ENCODE results near the gene ADPRS.

The ADPRS gene, protein sequence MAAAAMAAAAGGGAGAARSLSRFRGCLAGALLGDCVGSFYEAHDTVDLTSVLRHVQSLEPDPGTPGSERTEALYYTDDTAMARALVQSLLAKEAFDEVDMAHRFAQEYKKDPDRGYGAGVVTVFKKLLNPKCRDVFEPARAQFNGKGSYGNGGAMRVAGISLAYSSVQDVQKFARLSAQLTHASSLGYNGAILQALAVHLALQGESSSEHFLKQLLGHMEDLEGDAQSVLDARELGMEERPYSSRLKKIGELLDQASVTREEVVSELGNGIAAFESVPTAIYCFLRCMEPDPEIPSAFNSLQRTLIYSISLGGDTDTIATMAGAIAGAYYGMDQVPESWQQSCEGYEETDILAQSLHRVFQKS

DNA sequence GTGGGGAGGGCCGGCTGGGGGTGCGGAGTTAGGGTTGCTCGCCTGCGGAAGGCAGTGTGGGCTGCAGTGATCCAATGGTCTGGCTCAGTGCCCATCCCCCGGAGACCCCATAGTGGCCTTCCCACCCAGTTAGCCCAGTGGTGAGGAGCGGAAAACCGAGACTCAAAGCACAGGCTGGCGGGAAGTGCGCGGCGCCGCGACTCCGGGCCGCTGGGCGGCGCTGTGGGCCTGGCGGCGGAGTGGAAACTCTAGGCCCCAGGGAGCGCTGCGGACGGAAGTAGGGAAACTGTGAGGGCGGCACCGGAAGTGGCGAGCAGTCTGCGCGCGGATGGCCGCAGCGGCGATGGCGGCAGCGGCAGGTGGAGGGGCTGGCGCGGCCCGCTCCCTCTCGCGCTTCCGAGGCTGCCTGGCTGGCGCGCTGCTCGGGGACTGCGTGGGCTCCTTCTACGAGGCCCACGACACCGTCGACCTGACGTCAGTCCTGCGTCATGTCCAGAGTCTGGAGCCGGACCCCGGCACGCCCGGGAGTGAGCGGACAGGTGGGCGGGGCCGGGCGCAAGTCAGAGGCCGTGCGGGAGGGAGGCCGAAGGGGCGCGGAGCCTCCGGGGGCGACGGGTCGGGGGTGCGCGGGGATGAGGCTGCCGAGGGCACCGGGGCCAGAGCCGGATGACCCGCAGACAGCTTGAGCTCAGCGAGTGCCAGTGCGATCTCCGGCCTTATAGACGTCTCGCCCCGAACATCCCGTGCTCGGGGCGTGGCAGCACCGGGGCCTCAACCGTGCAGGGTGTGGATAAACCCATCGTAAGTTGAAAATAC lies at the start of gene ADPRS:
Gene ADPRS, plus strand, starts transcription at position 316 of the 816 bp plus-strand sequence. Its CDS starts 13 bp downstream, at position 329.
- DNase-seq (ENCODE audit: low read depth) = peak; percentile 84

- no peak for DNase-seq (ENCODE audit: low read depth)
Measured at GRCh38 chr1:36040238-36040637, 48.5 kb upstream of the ADPRS start.

- no peak for DNase-seq (ENCODE audit: low read depth)
Measured at GRCh38 chr1:36051821-36052220, 36.9 kb upstream of the ADPRS start.

DNA sequence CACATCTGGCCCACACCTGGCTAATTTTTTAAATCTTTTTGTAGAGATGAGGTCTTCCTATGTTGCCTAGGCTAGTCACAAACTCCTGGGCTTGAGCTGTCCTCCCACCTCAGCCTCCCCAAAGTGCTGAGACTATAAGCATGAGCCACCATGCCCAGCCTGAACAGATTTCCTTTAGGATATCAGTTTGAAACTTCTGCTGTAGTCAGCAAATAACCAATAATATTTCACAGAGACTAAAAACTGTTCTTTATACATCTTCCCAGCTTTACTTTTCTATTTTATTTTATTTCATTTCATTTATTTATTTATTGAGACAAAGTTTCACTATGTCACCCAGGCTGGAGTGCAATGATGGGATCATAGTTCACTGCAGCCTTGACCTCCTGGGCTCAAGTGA lies 34.7 kb upstream of the ADPRS start:
- no peak for DNase-seq (ENCODE audit: low read depth)

DNA sequence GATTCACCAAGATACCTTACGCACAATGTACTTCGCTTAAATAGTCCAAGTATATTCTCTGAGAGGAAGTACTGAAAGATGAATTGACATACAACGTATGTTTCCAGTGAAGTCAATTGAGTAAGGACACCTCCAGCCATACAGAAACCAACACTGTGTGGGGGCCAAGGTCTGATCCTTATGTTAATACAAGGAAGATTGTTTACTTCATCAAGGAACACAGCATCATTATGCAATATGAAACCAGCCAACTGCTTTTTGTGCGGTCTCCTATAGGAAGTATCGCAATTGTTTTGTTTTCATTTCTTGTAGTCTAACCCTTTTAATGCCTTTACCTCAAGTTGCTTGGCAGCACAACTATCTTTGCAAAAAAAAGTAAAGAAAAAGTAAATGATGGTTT lies 33.0 kb upstream of the ADPRS start:
- no peak for DNase-seq (ENCODE audit: low read depth)

DNA sequence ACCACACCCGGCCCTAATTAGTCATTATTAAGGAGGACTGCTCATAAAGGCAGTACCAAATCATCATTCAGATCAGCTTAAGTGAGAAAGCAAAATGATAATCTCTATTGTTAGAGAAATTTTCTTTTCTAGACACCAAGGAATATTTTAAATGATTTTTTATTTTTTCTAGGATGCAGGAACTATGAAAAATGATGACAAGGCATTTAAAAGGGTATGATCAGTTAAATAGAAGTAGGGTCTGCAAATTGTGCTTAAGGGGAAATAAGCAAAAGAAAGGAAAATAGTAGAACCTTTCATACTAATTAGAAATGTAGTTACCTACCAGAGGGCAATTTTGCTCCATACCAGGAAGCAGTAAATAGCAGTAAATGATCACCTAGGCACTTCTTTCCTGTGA lies 26.4 kb upstream of the ADPRS start:
- no peak for DNase-seq (ENCODE audit: low read depth)

DNA sequence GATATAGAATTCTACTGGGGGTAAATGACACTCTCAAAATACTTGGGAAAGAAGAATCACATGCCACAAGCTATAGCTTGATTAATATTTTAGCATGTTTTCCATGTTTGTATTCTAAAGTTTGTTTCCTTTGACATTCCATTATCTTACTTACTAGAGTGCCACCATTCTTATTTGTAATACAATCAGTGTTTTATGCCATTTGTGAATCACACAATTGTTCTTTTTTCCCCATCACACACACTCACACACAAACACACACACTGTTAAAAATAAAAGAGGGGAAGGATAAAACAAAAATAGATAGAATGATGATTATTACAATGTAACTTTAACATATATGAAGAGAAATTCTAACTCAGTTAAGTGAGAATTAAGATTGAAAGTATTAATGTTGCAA lies 20.8 kb upstream of the ADPRS start:
- no peak for DNase-seq (ENCODE audit: low read depth)

- no peak for DNase-seq (ENCODE audit: low read depth)
Measured at GRCh38 chr1:36068866-36069265, 19.8 kb upstream of the ADPRS start.

DNA sequence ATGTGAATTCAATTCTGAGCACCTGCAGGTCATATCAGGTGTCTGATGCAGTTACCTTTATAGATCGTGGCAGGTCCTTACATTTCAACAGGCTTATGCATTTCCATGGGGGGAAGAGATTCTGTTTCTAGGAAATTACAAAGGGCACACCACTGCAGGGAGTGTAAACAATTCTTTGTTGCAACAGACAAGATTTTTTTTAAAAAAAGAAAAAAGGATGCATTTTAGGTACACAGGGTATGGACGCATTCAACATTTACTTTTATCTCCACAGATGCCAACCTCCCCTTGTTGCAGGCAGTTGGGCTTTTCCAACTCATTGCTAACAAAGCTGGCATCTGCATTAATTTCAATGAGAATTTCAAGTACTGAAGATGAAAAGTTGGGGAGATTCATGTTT lies 18.3 kb upstream of the ADPRS start:
- DNase-seq (ENCODE audit: low read depth) = no peak

GRCh38 chr1:36076979-36077573 lies 11.6 kb upstream of the ADPRS start:
- DNase-seq (ENCODE audit: low read depth) = no peak

DNA sequence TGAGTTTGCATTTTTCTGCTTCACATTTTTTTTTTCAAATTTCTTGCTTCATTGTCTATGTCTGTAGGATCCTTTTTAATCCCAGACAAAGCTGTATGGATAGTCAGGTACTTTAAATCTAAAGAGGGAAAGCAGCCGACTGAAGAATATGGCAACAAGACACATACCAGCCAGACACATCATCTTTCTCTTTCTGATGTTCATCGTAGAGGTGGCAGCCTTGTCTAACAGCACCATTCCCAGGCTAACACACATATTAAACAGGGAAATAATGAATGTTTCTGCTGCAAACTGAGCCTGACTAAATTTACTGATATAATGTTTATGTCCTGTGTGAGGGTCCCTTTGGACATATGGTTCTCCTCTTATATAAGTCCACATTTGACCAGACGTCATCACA lies 8.5 kb upstream of the ADPRS start:
- DNase-seq (ENCODE audit: low read depth) = no peak

DNA sequence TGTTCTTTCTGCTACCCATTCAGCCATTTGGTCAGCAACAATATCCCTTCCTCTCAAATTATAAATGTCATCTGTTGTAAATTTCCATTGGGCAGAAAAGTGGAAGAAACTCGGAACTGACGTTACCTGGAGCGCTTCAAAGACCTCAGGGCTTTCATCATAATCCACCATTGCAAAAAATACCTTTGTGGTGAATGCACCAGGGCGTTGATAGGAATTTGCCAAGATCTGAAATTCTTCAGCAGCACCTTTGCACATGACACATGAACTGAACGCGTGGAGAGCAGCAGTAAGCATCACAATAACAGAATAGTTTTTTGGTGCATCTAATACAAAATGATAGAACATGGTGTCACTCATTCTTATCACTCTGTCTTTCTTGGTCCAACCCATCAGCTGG lies 7.9 kb upstream of the ADPRS start:
- no peak for DNase-seq (ENCODE audit: low read depth)

- DNase-seq (ENCODE audit: low read depth) = no peak
Measured at GRCh38 chr1:36081926-36082485, 6.7 kb upstream of the ADPRS start.

DNA sequence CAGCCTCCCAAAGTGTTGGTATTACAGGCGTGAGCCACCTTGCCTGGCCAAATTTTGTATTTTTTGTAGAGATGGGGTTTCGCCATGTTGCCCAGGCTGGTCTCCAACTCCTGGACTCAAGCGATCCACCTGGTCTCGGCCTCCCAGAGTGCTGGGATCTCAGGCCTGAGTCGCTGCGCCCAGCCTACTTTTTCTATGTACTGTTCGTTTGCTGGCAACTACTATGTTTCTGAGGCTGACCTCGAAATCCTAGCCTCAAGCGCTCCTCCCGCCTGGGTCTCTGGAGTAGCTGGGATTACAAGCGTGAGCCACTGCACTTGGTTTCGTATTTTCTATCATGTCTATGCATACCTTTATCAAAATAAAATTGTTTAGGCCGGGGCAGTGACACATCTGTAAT lies 5.5 kb upstream of the ADPRS start:
- no peak for DNase-seq (ENCODE audit: low read depth)

DNA sequence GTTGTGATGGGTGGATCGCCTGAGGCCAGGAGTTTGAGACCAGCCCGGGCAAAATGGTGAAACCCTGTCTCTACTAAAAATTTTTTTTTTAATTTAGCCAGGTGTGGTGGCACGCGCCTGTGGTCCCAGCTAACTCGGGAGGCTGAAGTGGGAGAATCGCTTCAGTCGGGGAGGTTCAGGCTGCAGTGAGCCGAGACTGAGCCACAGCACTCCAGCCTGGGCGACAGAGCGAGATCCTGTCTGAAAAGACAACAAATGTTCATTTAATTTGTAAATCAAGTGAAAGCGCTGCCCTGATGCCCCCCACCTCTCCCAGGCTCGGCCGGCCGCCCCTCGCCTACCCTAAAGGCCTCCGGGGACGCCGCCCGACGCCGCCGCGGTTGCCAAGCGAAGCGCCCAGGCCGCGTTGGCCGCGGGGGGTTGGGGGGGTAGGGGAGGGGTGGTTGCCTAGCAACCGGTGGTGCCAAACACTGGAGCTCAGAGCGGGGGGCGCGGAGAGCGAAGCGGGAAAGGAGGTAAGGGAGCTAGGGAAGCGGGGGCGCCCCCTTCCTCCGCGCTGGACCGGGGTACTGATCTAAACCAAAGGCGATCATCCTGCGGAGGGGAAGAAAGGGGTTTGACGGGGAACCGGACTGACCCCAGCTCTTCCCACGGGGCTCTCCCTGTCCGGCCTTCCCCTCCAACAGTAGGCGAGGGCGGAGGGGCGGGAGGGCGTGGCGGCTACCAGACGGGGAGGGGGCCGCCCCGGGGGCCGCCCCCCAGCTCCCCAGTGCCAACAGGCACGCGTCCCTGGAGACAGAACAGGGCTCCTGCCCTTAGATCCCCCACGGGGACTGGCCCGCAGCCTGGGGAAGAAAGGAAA lies 4.8 kb upstream of the ADPRS start, which contains the start of gene TEKT2:
Gene TEKT2, plus strand, starts transcription at position 460 of the 862 bp plus-strand sequence. CDS start 828 bp downstream, outside the sequence.
- no peak for DNase-seq (ENCODE audit: low read depth)

DNA sequence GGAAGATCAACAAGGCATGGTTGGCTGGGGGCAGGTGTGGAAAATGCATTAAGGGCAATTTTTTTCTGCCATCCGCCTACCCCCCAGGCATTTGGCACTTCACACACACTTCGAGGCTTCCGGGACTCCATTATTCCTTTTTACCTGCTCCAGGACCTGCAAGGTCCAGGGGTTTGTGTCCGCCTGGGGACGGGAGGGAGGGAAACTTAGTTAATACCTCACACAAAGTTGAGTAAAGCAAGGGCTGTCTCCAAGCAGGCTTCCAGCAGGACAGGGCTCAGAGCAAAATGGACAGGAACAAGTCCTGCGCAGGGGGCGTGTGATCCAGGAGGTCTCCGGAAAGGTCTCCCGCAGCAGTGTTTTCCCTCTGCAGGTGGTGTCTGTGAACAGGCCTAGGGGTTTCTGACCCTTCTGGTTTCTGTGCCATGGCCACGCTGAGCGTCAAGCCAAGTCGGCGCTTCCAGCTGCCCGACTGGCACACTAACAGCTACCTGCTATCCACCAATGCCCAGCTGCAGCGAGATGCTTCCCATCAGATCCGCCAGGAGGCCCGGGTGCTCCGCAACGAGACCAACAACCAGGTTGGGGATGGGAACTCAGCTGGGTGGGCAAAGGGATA lies 4.1 kb upstream of the ADPRS start:
- no peak for DNase-seq (ENCODE audit: low read depth)

GRCh38 chr1:36085126-36085525 lies 3.6 kb upstream of the ADPRS start:
- no peak for DNase-seq (ENCODE audit: low read depth)

DNA sequence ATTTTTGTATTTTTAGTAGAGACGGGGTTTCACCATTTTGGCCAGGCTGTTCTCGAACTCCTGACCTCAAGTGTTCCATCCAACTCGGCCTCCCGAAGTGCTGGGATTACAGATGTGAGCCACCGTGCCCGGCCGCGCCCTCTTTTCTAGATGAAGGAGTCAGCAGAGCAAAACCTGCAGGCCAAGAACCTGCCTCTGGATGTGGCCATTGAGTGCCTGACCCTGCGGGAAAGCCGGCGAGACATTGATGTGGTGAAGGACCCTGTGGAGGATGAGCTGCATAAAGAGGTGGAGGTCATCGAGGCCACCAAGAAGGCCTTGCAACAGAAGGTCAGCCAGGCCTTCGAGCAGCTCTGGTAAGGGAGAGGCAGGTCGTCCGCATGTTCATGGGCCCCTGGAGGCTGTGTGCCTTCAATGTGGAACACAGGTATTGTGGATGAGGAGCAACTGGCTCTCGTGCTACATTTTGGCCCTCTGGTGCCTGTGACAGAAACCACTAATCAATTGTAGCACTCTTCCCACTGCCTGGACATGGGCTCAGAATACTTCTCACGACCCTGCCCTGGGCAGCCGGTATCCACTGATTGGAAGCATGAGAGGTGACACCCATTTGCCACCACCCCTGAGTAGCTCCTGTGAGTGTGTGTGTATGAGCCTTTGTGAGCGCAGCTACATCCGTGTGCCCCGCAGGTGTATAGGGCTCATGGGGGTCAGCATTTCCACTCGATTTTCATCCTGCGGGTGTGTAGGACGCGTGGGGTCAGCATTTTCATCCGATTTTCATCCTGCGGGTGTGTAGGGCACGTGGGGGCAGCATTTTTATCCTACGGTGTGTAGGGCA lies 2.8 kb upstream of the ADPRS start:
- DNase-seq (ENCODE audit: low read depth) = no peak

DNA sequence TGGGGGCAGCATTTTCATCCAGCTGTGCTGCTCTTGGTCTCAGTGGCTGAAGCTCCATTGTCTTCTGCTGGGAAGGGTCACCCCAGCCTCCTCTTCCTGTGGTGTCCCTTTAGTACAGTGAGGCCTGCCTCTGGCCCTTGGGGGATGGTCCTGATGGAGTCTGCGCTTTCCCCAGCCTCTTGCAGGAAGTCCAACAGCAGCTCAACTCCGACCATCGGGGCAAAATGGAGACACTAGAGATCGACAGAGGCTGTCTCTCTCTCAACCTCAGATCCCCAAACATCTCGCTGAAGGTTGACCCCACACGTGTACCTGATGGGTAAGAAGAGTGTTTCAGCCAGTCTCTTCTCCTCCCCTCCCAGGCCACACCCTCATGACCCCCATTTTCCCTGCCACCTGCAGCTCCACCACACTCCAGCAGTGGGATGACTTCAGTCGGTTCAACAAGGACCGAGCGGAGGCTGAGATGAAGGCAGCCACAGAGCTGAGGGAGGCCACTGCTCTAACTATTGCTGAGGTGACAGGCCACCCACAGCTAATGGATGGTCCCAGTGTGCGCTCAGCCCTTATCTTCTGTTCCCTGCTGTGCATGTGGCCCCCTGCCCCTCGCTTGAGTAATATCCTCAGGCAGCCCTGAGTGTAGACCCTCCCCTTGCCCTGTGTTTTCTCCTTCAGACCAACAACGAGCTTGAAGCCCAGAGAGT lies 2.0 kb upstream of the ADPRS start:
- DNase-seq (ENCODE audit: low read depth) = no peak
